Fibroblast of peridontal ligament (primary cell): ENCODE results near the gene LARP4.
A peak's percentile ranks its signal among the peaks of the same experiment; 100 is the strongest.
"Not testable (repeated sequence)": the region's sequence is repeated elsewhere in the genome, so short reads cannot be mapped to it uniquely, and the experiment has no call there.

ENCODE experiments used
- DNase-seq: peaks from one replicate; pipeline ENCODE4 v3.0.0-alpha.2; 2010; ENCODE audit errors: extremely low read depth

LARP4 gene

DNA sequence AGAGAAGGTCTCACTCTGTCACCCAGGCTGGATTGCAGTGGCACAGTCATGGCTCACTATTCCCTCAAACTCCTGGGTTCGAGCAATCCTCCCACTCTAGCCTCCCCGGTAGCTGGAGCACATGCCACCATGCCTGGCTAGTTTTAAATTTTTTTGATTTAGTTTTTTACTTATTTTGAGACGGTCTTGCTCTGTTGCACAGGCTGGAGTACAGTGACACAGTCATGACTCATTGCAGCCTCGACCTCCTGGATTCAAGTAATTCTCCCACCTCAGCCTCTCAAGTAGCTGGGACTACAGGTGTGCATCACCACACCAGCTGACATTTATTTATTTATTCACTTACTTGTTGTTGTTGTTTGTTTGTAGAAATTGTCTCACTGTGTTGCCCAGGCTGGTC is 81.9 kb downstream of the LARP4 start:
- no peak for DNase-seq

- no peak for DNase-seq
These were observed 82.8 kb downstream of the LARP4 start for GRCh38 chr12:50483488-50483887.

DNA sequence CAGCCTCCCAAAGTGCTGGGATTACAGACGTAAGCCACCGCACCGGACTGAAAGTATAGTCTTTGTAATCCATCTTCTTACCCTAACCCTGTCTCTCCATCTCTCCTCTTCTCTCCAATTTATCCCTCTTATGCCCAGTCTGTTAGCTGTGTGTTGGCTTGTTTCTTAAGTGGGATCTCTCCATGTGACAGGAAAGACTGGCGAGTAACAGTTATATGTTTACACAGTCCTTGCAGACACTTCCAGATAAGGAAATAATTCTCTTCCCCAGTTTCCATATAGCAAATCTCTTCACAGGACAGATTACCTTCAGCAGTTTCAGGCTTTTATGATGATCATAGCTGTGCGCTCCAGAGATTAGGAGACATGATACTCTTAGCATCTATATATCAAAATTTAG is 88.1 kb downstream of the LARP4 start:
- no peak for DNase-seq

DNA sequence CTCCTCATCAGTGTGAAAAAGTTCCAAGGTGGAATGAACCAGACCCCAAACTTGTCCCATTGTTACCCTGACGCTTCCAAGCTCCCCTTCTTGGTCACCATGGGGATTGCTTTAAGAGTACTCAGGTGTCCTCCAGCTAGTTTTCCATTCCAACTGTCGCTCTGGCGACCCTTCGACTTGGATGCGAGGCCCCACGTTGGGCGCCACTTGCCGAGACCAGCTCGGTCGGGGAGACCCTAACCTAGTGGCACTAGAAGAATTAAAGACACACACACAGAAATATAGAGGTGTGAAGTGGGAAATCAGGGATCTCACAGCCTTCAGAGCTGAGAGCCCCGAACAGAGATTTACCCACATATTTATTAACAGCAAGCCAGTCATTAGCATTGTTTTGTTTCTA is 97.4 kb downstream of the LARP4 start:
- not testable (repeated sequence) for DNase-seq

- DNase-seq: peak; percentile 86
These were observed 104.4 kb downstream of the LARP4 start, which contains the start of gene DIP2B for GRCh38 chr12:50504798-50505674. TSS of gene DIP2B (plus strand) at chr12:50504985. CDS start at chr12:50505141, 156 bp downstream.

DNA sequence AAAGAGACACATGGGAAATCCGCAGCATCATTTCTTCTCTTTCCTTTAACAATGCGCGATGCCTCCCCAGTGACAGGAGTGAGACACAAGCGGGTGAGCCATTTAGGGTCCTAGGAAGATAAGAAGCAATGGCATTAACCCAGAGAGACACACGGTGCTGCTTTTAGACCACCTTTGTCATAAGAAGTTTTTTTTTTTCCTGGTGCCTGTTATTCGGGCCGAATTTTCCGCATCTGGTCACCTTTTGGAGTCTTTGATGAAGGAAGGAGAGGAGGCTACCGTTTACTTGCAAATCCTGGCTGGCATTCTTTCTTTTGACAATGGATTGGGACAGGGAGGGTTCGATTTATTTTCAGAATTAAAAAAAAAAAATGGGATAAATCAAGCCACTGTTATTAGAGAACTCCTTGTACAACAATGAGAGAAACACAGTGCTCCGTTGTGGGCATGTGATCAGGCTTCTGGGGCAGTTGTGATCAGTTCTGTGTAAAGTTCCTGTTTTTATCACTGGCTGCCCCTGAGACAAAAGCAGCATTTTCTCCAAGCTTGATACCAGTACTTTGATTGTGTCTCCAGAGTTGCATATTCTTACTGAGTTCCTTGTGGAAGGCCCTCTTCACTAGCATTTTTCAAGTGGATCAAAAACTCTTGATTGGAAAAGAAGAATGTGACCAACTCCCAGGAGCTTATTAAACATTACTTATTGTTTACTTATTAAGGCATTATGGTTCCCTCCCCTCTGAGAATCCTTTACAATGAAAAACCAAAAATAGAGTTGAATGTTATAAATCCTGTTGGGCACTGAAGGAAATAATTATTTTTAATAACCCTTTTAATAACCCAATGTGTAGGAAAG is 105.2 kb downstream of the LARP4 start:
- DNase-seq: peak; percentile 26

DNA sequence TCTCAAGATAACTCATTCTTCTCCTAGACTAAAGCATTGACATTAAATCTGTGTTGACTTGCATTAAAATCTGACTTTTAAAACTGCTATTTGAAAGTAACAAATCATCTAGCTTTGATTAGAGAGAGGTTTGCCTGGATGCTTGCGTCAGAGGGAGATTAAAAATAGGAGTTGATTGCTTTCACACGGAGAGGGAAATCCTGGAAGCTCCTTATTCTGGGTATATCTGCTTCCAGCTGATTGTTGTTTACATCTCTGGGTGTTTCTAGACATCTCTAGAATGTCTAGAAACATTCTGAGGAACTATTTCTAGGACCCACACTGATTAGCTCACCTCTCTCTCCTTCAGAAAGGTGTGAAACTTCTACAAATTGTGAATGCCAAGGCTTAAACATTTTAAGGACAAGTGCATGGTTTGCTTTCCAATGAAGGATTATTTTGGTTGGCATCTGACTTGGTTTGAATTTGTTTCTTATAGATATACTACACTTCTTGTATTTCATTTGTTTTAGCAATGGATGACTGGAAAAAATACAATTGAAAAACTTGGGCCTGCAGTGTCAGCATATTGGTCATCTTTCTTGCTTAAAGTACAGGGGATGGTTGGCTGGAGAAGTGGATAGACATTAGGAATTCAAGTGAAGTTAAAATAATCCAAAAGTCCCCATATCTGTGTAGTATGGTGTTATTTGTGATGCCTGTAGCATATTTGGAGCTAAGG is 106.2 kb downstream of the LARP4 start:
- DNase-seq: peak; percentile 23

- DNase-seq: no peak
These were observed 106.8 kb downstream of the LARP4 start for GRCh38 chr12:50507474-50507838.

- no peak for DNase-seq
These were observed 107.2 kb downstream of the LARP4 start for GRCh38 chr12:50507930-50508329.

- no peak for DNase-seq
These were observed 107.7 kb downstream of the LARP4 start for GRCh38 chr12:50508414-50508813.

DNA sequence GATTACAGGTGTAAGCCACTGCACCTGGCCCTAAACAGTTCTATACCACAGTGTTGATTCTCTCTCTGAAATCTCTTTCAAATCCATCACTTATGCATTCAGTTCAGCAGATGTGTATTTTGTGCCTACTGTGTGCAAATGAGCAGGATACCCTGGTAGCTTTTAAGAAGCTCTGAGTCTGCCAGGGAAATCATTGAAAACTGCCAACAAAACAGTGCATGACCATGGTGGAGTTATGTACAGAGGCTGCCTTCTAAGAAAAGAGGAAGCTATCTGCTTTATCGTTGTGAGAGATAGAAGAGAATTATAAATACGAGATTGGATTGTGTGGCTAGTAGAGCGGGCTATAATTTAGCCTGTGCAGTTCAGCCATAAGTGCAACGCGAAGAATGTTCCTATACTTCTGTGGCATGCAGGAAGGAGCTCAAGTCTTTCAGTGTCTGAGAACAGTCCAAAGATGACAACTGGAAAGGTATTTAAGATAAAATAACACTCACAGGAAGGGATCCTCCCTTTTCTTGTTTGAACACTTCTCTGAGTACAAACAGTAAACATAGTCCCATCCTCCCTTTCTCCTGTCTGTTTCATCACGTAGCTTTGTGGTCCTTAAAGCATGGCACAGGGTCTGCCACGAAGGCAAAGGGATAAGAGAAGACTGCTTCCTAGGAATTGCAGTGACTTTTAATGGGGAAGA is 108.4 kb downstream of the LARP4 start:
- DNase-seq: no peak

- DNase-seq: no peak
These were observed 114.0 kb downstream of the LARP4 start for GRCh38 chr12:50514526-50515276.

DNA sequence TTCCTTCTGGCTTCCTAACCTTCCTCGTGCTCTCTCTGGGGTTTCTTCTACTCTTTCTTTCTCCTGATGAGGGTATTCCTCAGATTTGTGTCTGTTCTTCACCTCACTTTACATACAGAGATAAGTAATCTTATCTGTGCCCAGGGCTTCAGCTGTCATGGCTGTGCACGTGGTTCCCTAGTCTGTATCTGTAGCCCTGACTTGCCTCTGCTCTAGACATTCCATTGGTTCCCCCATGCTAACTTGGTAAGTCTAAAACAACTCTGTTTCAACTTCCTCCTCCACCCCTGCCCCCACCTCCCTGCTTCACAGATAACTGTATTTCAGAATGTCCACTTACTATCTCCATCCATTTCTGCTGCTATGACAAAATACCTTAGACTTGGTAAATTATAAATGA is 114.9 kb downstream of the LARP4 start:
- DNase-seq: no peak

DNA sequence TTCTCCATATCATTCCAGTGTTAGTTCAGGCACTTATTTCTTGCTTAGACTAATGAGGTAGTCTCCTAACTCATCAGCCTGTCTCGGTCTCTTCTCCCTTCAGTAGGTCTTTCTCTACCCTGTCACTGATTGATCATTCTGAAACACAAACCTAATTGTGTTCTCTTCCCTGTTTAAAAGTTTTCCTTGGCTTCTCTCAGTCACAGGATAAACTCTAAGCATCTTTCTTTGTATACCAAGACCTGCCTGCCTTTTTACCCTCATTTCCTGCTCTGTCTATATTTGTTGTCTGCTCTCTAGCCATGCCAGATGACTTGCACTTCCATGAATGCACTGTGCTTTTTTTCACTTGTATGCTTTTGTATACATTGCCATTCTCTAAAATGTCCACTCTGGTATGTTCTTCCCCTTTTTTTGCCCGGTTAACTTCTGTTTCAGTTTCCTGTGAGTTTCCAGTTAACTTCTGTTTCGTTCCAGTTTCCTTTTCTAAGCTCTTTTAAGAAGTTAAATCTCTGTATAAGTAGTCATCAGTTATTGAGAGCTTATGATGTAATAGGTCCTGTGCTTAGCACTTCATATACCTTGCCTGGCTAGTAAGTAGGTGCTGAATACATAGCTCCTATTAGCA is 116.8 kb downstream of the LARP4 start:
- peak; percentile 74 for DNase-seq

GRCh38 chr12:50518090-50518489 is 117.4 kb downstream of the LARP4 start:
- no peak for DNase-seq

DNA sequence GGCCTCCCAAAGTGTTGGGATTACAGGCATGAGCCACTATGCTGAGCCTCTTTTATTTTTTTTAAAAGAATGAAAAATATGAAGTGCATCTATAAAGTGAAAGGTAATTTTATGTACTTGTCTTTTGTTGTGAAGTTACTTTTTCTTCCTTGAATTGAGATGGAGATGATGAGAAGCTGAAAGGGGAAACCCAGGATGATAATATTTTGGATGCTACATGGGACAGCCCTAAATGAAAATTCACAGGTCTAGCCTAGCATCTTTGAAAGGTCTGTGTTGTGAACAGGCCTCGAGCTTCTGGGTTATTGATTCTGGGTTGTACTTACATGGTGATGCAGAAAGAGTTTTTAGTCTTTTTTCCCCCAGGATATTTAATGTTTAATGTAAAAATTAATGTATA is 118.7 kb downstream of the LARP4 start:
- DNase-seq: no peak

- no peak for DNase-seq
These were observed 119.9 kb downstream of the LARP4 start for GRCh38 chr12:50520416-50521207.

DNA sequence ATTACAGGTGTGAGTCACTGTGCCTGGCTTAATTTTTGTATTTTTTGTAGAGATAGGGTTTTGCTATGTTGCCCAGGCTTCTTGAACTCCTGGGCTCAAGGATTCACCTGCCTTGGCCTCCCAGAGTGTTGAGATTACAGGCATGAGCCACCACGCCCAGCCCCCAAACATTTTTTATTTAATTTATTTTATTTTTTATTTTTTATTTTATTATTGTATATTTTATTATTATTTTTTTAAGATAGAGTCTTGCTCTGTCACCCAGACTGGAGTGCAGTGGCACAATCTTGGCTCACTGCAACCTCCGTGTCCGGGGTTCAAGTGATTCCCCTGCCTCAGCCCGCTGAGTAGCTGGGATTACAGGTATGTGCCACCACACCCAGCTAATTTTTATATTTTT is 121.1 kb downstream of the LARP4 start:
- DNase-seq: not testable (repeated sequence)

DNA sequence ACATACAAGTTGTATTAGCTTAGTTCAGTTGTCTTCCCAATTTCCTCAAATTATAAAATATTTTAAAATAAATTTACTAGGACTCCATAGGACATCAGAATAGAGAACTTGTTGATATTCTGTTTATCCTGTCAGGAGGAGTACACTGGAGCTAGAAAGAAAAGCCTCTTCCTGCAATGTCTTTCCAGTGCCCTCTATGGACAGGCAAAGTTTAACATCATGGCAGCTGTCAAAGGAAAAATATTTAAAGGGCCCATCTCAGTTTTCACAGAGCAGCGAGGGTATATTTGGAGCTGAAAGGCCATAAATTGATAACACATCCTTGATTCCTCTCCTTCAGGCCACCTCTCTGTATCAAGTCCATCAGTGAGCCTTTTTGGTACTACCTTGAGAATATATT is 123.1 kb downstream of the LARP4 start:
- DNase-seq: no peak
